ENCODE measurements around the gene CDR2. TPM values are rescaled to one million over a fixed set of nuclear protein-coding genes. Genes with fewer than 3 reads are reported as not detected.

Gene CDR2
- total RNA-seq, 1 experiment from 2014 or later, result 23.9 TPM

DNA sequence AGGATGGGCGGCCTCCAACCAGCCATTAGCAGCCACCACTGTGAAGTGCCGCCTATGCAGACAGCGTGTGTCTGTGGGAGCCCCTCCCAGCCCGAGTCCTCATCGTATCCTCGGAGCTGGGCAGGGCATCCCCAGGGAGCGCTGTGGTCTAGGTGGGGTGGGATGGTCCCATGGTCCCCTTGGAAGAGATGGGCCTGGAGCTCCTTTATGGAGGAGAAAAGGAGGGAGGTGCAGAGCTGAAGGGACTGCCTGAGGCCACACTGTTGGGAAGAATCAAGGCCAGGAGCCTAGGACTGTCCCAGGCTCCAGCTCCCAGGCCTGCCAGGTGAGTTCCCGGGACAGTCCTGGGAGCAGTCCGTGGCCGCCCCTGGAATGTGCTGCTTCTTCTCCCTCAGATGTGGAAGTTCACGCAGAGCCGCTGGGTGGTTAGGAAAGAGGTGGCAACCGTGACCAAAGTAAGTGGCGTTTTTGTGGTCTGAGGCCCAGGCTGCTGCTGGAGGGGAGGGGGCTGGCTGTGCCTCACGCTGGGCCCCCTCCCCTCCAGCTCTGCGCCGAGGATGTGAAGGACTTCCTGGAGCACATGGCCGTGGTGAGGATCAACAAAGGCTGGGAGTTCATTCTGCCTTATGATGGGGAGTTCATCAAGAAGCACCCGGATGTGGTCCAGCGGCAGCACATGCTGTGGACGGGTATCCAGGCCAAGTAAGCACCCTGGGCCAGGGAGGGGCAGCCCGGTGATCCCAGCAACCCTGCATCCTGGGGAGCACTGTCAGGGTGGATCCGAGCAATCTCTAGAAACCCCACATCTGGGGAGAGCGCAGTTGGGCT lies 50.2 kb downstream of the CDR2 start:
- intact Hi-C loops (cut with micrococcal nuclease), result loop anchor here (5.0 kb wide), 1 partner anchor 1167 kb away; the partner anchor contains the start of gene LDAF1
- no TSS peak for BruUV-seq (replicated peaks)
- peaks cover 68% of the 10 kb centered on the region for H3K36me3 Mint-ChIP-seq (ENCODE audit: insufficient read depth, unreplicated experiment)
- H3K27me3 Mint-ChIP-seq (ENCODE audit: insufficient read depth, unreplicated experiment), result no peaks in the 10 kb centered on the region
- CTCF ChIA-PET, result interaction anchor here (0.6 to 1.3 kb wide), 3 partner anchors 12 to 65 kb away, joined by 3 to 4 read pairs (median 3); no protein-coding TSS in a partner anchor
- no peaks in the 10 kb centered on the region for H3K4me1 Mint-ChIP-seq (ENCODE audit: insufficient read depth, unreplicated experiment)
- TF ChIP-seq, protein P1, sequence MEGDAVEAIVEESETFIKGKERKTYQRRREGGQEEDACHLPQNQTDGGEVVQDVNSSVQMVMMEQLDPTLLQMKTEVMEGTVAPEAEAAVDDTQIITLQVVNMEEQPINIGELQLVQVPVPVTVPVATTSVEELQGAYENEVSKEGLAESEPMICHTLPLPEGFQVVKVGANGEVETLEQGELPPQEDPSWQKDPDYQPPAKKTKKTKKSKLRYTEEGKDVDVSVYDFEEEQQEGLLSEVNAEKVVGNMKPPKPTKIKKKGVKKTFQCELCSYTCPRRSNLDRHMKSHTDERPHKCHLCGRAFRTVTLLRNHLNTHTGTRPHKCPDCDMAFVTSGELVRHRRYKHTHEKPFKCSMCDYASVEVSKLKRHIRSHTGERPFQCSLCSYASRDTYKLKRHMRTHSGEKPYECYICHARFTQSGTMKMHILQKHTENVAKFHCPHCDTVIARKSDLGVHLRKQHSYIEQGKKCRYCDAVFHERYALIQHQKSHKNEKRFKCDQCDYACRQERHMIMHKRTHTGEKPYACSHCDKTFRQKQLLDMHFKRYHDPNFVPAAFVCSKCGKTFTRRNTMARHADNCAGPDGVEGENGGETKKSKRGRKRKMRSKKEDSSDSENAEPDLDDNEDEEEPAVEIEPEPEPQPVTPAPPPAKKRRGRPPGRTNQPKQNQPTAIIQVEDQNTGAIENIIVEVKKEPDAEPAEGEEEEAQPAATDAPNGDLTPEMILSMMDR (IDR thresholded peaks at IDR 0.05; ENCODE audit: unreplicated experiment), result no peak
- no peaks in the 10 kb centered on the region for H3K9me3 Mint-ChIP-seq (ENCODE audit: unreplicated experiment)
- POLR2A ChIA-PET, result interaction anchor here (0.6 kb wide), 1 partner anchor 23 kb away, joined by 3 read pairs; no protein-coding TSS in a partner anchor
- H3K4me3 Mint-ChIP-seq (ENCODE audit: unreplicated experiment), result no peak overlapping the region
- no peak for DNase-seq (ENCODE audit: unreplicated experiment)
- peak overlapping the region; percentile 35 for H3K27ac Mint-ChIP-seq (ENCODE audit: low read depth, unreplicated experiment)

DNA sequence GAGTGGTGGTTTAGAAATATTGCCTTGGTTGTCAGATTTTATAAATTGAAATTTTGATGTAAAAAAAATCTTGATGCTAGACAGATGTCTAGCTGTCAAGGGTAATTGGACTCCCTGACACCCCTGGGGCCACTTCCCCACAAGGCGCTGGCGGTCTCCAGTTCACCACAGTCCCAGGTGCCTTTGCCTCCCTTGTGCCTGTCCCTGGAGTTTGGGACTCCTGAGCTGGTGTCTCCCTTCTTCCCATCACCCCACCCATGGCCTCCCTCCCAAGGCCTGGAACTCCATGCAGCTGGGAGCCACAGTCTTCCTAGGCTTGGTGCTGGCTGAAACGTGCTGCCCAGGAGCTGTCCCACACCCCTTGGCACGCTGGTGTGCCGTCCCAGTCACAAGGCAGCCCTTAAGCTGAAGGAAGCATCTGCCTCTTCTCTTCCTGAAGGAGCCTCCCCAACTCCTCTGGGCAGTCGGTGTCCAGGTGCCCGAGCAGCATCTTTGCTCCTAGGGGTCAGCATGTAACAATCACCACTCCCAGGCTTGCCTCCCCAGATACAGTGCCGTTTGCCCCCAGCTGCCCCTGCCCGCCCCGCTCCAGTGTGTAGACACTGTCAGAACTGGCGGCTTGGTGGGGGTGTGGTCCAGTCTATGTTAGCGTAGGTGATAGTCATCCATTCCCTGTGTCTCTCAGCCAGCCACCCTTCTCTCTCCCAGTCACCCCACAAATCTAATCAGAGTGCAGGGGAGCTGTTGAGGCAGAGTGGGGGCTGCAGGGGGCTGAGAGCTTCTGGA lies 51.1 kb downstream of the CDR2 start:
- intact Hi-C loops (cut with micrococcal nuclease), result loop anchor here (5.0 kb wide), 1 partner anchor 1166 kb away; the partner anchor contains the start of gene LDAF1
- H3K9me3 Mint-ChIP-seq (ENCODE audit: unreplicated experiment), result no peaks in the 10 kb centered on the region

DNA sequence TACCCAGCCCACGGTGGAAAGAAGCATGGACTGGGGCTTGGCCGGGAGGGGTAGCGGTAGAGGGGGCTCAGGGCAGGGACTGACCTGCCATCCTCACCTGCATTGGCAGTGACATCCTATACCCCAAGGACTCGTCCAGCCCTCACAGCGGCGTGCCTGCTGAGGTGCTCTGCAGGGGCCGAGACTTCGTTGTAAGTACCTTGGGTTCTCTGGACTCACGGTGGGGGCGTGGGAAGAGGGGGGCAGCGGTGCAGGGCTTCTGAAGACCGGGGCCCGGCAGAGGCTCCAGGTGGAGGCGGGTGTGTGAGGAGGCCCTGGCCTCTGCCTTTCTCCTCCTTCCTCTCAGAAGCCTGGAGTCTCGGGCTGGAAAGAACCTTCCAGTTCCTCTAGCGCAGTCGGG lies 51.7 kb downstream of the CDR2 start:
- H3K4me3 Mint-ChIP-seq (ENCODE audit: unreplicated experiment), result no peak overlapping the region
- no peak for DNase-seq (ENCODE audit: unreplicated experiment)
- CTCF ChIA-PET, result interaction anchor here (0.9 kb wide), 1 partner anchor 22 kb away, joined by 5 read pairs; no protein-coding TSS in a partner anchor
- no peak overlapping the region for H3K27ac Mint-ChIP-seq (ENCODE audit: low read depth, unreplicated experiment)
- no peaks in the 10 kb centered on the region for H3K9me3 Mint-ChIP-seq (ENCODE audit: unreplicated experiment)
- TF ChIP-seq, protein P1 (IDR thresholded peaks at IDR 0.05; ENCODE audit: unreplicated experiment), result no peak
- intact Hi-C loops (cut with micrococcal nuclease), result loop anchor here (5.0 kb wide), 1 partner anchor 1165 kb away; the partner anchor contains the start of gene LDAF1
- no peaks in the 10 kb centered on the region for H3K27me3 Mint-ChIP-seq (ENCODE audit: insufficient read depth, unreplicated experiment)
- peaks cover 67% of the 10 kb centered on the region for H3K36me3 Mint-ChIP-seq (ENCODE audit: insufficient read depth, unreplicated experiment)
- POLR2A ChIA-PET, result no interaction called here
- no peaks in the 10 kb centered on the region for H3K4me1 Mint-ChIP-seq (ENCODE audit: insufficient read depth, unreplicated experiment)
- no TSS peak for BruUV-seq (replicated peaks)

More for the DNA sequence above, 51.1 kb downstream of the CDR2 start:
- ChIA-PET CTCF (interaction anchor here (0.6 to 1.3 kb wide), 3 partner anchors 13 to 66 kb away, joined by 3 to 4 read pairs (median 3); no protein-coding TSS in a partner anchor), POLR2A (interaction anchor here (0.6 kb wide), 1 partner anchor 13 kb away, joined by 3 read pairs; no protein-coding TSS in a partner anchor)
- no TSS peak for BruUV-seq (replicated peaks)
- Mint-ChIP-seq H3K4me3 (ENCODE audit: unreplicated experiment) (no peak overlapping the region), H3K36me3 (ENCODE audit: insufficient read depth, unreplicated experiment) (peaks cover 66% of the 10 kb centered on the region), H3K27ac (ENCODE audit: low read depth, unreplicated experiment) (peak overlapping the region; percentile 35), H3K4me1 (ENCODE audit: insufficient read depth, unreplicated experiment) (no peaks in the 10 kb centered on the region), H3K27me3 (ENCODE audit: insufficient read depth, unreplicated experiment) (no peaks in the 10 kb centered on the region)
- DNase-seq (ENCODE audit: unreplicated experiment), result no peak
- TF ChIP-seq, protein P1 (IDR thresholded peaks at IDR 0.05; ENCODE audit: unreplicated experiment), result no peak

All from MCF 10A (cell line).